ENCODE data around the gene TACC3.

The TACC3 gene

GRCh38 chr4:1746919-1747602, 25.7 kb downstream of the TACC3 start:
- DNase-seq (ENCODE audit: low spot score), result no peak

- DNase-seq (ENCODE audit: low spot score), result no peak
Observed at GRCh38 chr4:1747603-1747967, 26.3 kb downstream of the TACC3 start.

GRCh38 chr4:1748465-1748995, 27.2 kb downstream of the TACC3 start:
- DNase-seq (ENCODE audit: low spot score), result peak; percentile 94

- peak; percentile 59 for DNase-seq (ENCODE audit: low spot score)
Observed at GRCh38 chr4:1749370-1749769, 28.0 kb downstream of the TACC3 start.

GRCh38 chr4:1749826-1750225, 28.5 kb downstream of the TACC3 start:
- DNase-seq (ENCODE audit: low spot score), result no peak

GRCh38 chr4:1750381-1751154, 29.2 kb downstream of the TACC3 start:
- DNase-seq (ENCODE audit: low spot score), result no peak

- no peak for DNase-seq (ENCODE audit: low spot score)
Observed at GRCh38 chr4:1751155-1751918, 30.0 kb downstream of the TACC3 start.

- DNase-seq (ENCODE audit: low spot score), result no peak
Observed at GRCh38 chr4:1751919-1752283, 30.6 kb downstream of the TACC3 start.

- no peak for DNase-seq (ENCODE audit: low spot score)
Observed at GRCh38 chr4:1752284-1753041, 31.1 kb downstream of the TACC3 start.

GRCh38 chr4:1753294-1753696, 32.0 kb downstream of the TACC3 start:
- no peak for DNase-seq (ENCODE audit: low spot score)

GRCh38 chr4:1753697-1754311, 32.5 kb downstream of the TACC3 start:
- DNase-seq (ENCODE audit: low spot score), result no peak

- DNase-seq (ENCODE audit: low spot score), result no peak
Observed at GRCh38 chr4:1754336-1754735, 33.0 kb downstream of the TACC3 start.

GRCh38 chr4:1755297-1755696, 34.0 kb downstream of the TACC3 start:
- no peak for DNase-seq (ENCODE audit: low spot score)

GRCh38 chr4:1756079-1756478, 34.8 kb downstream of the TACC3 start:
- DNase-seq (ENCODE audit: low spot score), result no peak

- no peak for DNase-seq (ENCODE audit: low spot score)
Observed at GRCh38 chr4:1756893-1757779, 35.8 kb downstream of the TACC3 start.

GRCh38 chr4:1757836-1758235, 36.5 kb downstream of the TACC3 start:
- no peak for DNase-seq (ENCODE audit: low spot score)

- no peak for DNase-seq (ENCODE audit: low spot score)
Observed at GRCh38 chr4:1758306-1759121, 37.2 kb downstream of the TACC3 start.

- DNase-seq (ENCODE audit: low spot score), result no peak
Observed at GRCh38 chr4:1759170-1759817, 38.0 kb downstream of the TACC3 start.

- DNase-seq (ENCODE audit: low spot score), result no peak
Observed at GRCh38 chr4:1759818-1760223, 38.5 kb downstream of the TACC3 start.

All from ecto neural progenitor cell (in vitro differentiated cells).